Loucy (cell line): ENCODE data around the gene RGS3.

ENCODE experiments used
- EZH2phosphoT487 ChIP-seq: fragments of 200-600 bp; IDR thresholded peaks from 2 replicates; pipeline ENCODE4 v1.6.1; 2018; ENCODE audit warnings: antibody characterized with exemption, mild to moderate bottlenecking, moderate library complexity, borderline replicate concordance
- TF ChIP-seq, protein P1 (sequence below): fragments of 200-600 bp; sonication (generic); conservative IDR thresholded peaks from 2 replicates; pipeline ENCODE4 v1.5.1; 2014; ENCODE audit warnings: mild to moderate bottlenecking, antibody characterized with exemption, low read length

GRCh38 chr9:113644321-113644720 is 180.8 kb downstream of the RGS3 start:
- TF ChIP-seq, protein P1, sequence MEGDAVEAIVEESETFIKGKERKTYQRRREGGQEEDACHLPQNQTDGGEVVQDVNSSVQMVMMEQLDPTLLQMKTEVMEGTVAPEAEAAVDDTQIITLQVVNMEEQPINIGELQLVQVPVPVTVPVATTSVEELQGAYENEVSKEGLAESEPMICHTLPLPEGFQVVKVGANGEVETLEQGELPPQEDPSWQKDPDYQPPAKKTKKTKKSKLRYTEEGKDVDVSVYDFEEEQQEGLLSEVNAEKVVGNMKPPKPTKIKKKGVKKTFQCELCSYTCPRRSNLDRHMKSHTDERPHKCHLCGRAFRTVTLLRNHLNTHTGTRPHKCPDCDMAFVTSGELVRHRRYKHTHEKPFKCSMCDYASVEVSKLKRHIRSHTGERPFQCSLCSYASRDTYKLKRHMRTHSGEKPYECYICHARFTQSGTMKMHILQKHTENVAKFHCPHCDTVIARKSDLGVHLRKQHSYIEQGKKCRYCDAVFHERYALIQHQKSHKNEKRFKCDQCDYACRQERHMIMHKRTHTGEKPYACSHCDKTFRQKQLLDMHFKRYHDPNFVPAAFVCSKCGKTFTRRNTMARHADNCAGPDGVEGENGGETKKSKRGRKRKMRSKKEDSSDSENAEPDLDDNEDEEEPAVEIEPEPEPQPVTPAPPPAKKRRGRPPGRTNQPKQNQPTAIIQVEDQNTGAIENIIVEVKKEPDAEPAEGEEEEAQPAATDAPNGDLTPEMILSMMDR = no peak
- no peak for TF ChIP-seq EZH2phosphoT487
